Neural progenitor cell (in vitro differentiated cells): ENCODE measurements around the gene SLC6A18.

Experiments used
- CTCF ChIP-seq: fragments of 200-600 bp; sonication (generic); IDR thresholded peaks from 2 replicates; pipeline ENCODE4 v1.5.1; 2017; ENCODE audit warnings: antibody characterized with exemption, mild to moderate bottlenecking
- EZH2 ChIP-seq: fragments of 200-600 bp; sonication (generic); IDR thresholded peaks from 2 replicates; pipeline ENCODE4 v1.6.1; 2017; ENCODE audit warnings: antibody characterized with exemption, mild to moderate bottlenecking, moderate library complexity

DNA sequence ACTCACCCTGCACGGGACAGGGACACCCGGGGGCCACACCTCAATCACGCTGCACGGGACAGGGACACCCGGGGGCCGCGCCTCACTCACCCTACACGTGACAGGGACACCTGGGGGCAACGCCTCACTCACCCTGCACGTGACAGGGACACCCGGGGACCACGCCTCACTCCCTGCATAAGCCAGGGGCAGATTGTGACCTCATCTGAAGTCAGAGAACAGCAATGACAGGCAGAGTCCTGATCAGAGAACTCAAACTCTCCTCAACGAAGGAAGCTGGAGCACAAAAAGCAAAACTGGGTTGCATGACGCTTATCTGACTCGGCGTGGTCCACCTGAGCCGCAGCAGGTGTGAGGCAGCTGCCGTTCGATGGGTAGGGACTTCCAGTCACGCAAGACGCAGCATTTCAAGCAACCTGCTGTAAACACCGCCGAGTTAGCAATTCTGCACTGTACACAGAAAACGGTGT lies 66.5 kb downstream of the SLC6A18 start:
- TF ChIP-seq EZH2 (no peak), CTCF (no peak)
